ENCODE results near the gene SLC35A5.

GRCh38 chr3:112629425-112629824 lies 67.6 kb downstream of the SLC35A5 start:
- TF ChIP-seq EZH2 (IDR thresholded peaks at IDR 0.05; ENCODE audit: insufficient read depth, low read length) (no peak), CTCF (IDR thresholded peaks at IDR 0.05; ENCODE audit: insufficient read depth, low read depth, low read length) (no peak)

Measured in astrocyte (in vitro differentiated cells and primary cell).